Ishikawa (cell line): ENCODE data around the gene STMP1.

ENCODE experiments used
- CEBPB ChIP-seq: IDR thresholded peaks from 2 replicates; pipeline ENCODE4 v1.6.1; 2012
- CREB1 ChIP-seq: IDR thresholded peaks from 2 replicates; pipeline ENCODE4 v1.6.1; 2012; ENCODE audit warnings: low read depth
- EP300 ChIP-seq: IDR thresholded peaks from 2 replicates; pipeline ENCODE4 v1.6.1; 2012; ENCODE audit warnings: borderline replicate concordance
- FOXM1 ChIP-seq: IDR thresholded peaks from 2 replicates; pipeline ENCODE4 v1.6.1; 2012; ENCODE audit warnings: low read depth, borderline replicate concordance
- MAX ChIP-seq: IDR thresholded peaks from 2 replicates; pipeline ENCODE4 v1.6.1; 2012
- NFIC ChIP-seq: IDR thresholded peaks from 2 replicates; pipeline ENCODE4 v1.6.1; 2012
- RAD21 ChIP-seq: IDR thresholded peaks from 2 replicates; pipeline ENCODE4 v1.6.1; 2012; ENCODE audit warnings: low read depth
- REST ChIP-seq: IDR thresholded peaks from 2 replicates; pipeline ENCODE4 v1.6.1; 2012; ENCODE audit warnings: low read depth, mild to moderate bottlenecking
- TAF1 ChIP-seq: IDR thresholded peaks from 2 replicates; pipeline ENCODE4 v1.6.1; 2012; ENCODE audit warnings: low read depth, mild to moderate bottlenecking
- TCF12 ChIP-seq: IDR thresholded peaks from 2 replicates; pipeline ENCODE4 v1.6.1; 2012; ENCODE audit warnings: low read depth
- TEAD4 ChIP-seq: IDR thresholded peaks from 2 replicates; pipeline ENCODE4 v1.6.1; 2012
- YY1 ChIP-seq: IDR thresholded peaks from 2 replicates; pipeline ENCODE4 v1.6.1; 2012; ENCODE audit warnings: low read depth
- ZBTB7A ChIP-seq: IDR thresholded peaks from 2 replicates; pipeline ENCODE4 v1.6.1; 2012; ENCODE audit warnings: low read depth
- TF ChIP-seq, protein P1 (sequence below): IDR thresholded peaks from 2 replicates; pipeline ENCODE4 v1.6.1; 2012

GRCh38 chr7:135664046-135664589, 1.8 kb downstream of the STMP1 start:
- TF ChIP-seq, protein P1, sequence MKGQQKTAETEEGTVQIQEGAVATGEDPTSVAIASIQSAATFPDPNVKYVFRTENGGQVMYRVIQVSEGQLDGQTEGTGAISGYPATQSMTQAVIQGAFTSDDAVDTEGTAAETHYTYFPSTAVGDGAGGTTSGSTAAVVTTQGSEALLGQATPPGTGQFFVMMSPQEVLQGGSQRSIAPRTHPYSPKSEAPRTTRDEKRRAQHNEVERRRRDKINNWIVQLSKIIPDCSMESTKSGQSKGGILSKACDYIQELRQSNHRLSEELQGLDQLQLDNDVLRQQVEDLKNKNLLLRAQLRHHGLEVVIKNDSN: no peak
- no peak for TF ChIP-seq CEBPB
- TF ChIP-seq EP300: no peak
- TF ChIP-seq RAD21: no peak
- TF ChIP-seq REST: no peak
- TF ChIP-seq FOXM1: no peak
- no peak for TF ChIP-seq ZBTB7A
- TF ChIP-seq YY1: no peak
- TF ChIP-seq TAF1: no peak
- TF ChIP-seq CREB1: no peak
- no peak for TF ChIP-seq NFIC
- TF ChIP-seq MAX: no peak
- TF ChIP-seq TCF12: no peak
- no peak for TF ChIP-seq TEAD4
